ENCODE results near the gene MAPK12.

- TF ChIP-seq POLR2A (IDR thresholded peaks at IDR 0.05): no peak
- no peak for TF ChIP-seq CTCF (IDR thresholded peaks at IDR 0.05)
- TF ChIP-seq EP300 (IDR thresholded peaks at IDR 0.05): no peak
These were observed 52.3 kb downstream of the MAPK12 start for GRCh38 chr22:50208939-50209892.
